SW 1271 (cell line): ENCODE data around the gene TCEANC2.
"Not testable (repeated sequence)": the region's sequence is repeated elsewhere in the genome, so short reads cannot be mapped to it uniquely, and the experiment has no call there.

Source experiments
- DNase-seq, 2 experiments: peaks; one replicate each; lab custom pipeline; 2025; lab: John Stamatoyannopoulos, UW

TCEANC2 gene

DNA sequence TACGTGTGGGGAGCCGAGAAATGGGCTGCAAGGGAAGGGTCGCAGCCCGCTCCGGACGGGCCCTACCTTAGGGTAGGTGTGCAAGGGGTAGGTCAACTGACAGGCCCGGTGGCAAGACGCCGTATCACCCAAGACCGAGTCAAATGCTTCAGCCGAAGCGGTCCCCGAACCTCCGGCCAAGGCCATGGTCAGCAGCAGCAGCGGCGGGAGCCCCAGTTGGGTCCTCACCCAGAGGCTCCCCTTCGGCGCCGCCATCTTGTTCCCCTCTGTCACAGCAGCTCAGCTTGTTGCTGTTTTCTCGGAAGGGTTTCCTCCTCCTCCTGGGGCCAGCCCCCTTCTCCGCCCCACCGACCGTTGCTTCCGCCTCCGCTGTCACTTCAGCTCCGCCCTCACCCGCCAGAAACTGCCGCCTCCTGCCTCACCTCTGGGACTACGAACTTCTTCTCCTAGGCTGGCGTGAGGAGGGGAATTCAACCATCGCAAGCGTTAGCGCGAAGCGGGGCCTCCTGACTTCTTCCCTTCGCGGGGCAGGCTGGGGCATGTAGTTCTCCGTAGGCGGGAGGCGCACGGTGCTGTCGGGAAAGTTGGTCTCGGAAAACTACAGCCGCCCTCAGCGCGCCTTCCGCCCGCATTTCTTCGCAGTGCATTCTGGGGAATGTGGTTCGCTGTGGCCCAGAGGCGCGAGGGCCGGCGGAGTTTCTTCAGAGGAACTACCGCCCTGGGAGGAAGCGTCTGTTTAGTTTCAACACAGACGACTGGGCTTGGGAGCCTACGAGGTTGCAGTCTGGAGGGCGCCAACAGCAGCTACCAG, at the start of gene TCEANC2, which contains the start of gene TMEM59:
TCEANC2 (plus strand) TSS at position 675 of the 811 bp plus-strand sequence. CDS start 815 bp downstream, outside the sequence.
TMEM59 (minus strand) TSS at position 271 of the 811 bp plus-strand sequence; CDS start at position 255, 16 bp downstream.
- peak; percentile 91 to 95 for DNase-seq

DNA sequence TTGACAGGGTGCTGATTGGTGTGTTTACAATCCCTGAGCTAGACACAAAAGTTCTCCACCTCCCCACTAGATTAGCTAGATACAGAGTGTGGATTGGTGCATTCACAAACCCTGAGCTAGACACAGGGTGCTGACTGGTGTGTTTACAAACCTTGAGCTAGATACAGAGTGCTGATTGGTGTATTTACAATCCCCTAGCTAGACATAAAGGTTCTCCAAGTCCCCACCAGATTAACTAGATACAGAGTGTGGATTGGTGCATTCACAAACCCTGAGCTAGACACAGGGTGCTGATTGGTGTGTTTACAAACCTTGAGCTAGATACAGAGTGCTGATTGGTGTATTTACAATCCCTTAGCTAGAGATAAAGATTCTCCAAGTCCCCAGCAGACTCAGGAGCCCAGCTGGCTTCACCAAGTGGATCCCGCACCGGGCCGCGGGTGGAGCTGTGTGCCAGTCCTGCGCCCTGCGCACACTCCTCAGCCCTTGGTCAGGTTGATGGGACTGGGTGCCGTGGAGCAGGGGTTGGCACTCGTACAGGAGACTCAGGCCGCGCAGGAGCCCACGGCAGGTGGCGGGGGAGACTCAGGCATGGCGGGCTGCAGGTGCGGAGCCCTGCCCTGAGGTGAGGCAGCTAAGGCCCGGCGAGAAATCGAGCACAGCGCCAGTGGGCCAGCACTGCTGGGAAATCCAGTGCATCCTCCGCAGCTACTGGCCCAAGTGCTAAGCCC, 49.5 kb upstream of the TCEANC2 start:
- DNase-seq: not testable (repeated sequence)

- no peak for DNase-seq
Measured at GRCh38 chr1:54004481-54005049, 48.8 kb upstream of the TCEANC2 start.

DNA sequence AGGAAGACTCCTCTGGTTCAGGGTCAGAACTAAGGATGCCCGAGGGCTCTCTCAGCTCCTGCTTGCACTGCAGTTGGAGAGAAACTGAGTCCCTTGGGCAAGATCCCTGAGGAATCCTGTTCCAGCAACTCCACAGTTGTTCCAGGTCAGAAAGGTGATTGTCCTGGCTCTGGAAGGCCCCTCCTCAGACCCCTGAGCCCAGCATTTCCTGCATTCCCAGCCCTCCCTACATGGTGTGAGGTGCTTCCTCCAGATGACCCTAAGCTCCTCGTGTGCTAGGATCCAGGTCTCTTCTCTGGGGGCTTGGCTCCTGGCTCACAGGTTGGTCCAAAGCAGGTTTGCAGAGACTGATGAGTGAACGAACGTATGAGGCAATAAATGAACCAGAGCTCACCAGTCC, 46.9 kb upstream of the TCEANC2 start:
- DNase-seq: no peak

GRCh38 chr1:54007613-54008012, 45.8 kb upstream of the TCEANC2 start:
- no peak for DNase-seq

DNA sequence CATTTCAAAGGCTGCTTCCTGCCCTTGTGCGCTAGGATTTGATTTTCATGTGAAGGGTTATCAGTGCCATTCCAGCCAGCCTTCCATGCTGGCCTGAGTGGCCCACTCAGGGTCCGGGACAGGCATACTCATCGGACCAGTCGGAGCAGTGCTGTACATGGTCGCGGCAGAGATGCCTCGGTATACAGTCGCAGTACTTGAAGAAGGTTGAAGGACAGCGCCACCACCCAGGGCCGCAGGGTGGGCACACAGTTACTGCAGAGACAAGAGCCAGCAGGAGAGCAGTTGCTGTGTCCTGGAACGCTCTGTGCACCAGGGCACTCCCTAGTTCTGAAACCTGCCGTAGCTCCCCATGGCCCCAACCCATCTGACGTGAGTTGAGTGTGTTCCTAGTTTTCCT, 44.5 kb upstream of the TCEANC2 start:
- no peak for DNase-seq

GRCh38 chr1:54009406-54009805, 44.0 kb upstream of the TCEANC2 start:
- DNase-seq: no peak

- no peak for DNase-seq
Measured at GRCh38 chr1:54010415-54011117, 42.8 kb upstream of the TCEANC2 start.

DNA sequence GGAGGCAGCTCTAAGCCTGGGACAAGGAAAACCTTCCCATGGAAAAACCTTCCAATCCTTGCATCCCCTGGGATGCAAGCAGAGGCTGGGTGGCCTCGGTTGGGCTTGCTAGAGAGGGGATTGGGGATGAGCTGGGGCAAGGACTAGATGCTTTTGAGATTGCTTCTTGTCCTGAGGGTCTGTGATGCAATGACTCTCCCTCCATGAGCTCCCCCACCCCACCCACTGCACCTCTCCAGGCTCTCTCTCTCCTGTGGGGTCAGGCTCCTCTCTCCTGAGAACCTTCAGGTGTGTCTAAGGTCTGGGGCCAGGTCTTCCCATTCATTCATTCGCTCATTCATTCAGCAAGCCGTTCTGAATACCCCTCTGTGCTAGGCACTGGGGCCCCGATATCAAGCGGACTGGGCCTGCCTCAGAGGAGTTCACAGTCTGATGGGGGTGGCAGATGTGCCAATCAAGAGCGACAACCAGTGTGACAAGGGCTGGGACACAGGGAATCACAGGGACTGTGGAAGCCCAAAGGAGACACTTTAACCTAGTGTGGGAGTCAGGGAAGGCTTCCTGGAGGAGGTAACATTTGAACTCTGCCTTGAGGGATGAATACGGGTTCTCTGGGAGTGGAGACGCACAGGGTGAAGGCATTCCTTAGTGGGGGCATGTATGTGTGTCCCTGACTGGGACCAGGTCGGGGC, 41.9 kb upstream of the TCEANC2 start:
- no peak for DNase-seq

GRCh38 chr1:54012008-54012325, 41.4 kb upstream of the TCEANC2 start:
- DNase-seq: no peak

DNA sequence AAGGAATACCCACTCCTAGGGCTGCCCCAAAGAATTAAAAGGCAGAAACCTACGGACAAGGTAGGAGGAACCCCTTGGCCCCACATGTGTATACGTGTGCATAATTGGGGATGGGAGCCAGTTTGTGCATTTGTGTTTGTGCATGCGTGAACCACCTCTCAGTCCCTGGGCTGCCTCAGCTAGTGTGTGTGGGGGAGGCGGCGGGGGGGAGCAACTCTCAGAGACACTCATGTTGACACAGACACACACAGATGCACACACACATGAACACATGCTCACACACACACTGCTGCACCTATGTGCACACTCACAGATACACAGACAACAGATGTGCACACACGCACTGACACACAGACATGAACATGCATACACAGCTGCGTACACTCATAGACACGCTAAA, 40.5 kb upstream of the TCEANC2 start:
- no peak for DNase-seq

DNA sequence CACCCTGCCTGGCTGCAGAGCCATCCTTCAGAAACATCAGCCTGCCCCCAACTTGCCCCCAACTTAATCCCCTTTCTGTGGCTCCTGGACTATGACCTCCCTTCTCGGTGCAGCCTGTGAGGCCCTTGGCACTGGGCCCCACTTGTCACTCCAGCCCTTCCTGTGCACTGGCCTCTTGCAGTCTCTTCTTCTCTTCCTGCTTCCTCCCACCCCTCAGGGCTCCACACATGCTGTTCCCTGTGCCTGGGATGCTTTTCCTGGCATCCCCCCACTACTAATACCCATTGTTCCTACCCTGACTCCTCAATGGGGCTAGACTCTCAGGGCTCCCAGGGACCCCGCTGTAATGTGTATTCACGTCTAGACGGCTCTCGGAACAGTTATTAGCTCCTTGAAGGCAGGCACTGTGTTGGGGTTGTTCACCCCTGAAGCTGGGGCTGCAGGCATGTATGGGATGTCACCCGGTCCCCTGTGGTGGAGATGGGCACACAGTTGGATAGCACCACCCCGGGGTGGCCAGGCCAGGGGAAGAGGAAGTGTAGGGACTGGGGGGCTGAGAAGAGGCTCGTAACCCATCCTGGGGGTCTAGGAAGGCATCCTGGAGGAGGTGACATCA, 39.9 kb upstream of the TCEANC2 start:
- no peak for DNase-seq

DNA sequence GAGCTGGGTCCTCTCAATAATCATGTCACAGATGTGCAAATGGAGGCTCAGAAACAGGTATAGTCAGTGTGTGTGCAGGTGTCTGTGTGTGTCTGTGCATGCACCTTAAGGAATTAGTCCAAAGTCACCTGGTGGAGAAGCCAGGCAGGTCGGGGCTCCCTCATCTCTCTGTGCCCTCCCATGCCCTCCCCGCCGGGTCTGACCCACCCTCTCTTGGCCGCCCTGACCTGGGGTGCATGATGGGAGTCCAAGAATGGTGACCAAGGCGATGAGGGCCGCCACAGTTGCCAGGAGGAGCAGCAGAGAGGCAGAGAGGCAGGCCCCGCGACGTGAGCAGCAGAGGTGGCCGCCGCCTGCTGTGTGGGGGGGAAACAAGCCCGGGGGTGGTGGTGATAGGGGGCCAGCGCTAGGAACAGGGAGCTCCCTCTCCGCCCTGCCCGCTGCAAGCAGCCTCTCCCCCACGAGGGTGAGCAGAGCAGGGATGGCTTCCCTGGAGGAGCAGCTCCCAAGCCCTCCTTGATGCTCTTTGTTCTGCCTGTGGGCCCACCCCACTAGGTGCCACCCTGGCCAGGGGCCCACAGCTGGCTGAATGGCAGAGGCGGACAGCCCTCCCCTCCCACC, 39.3 kb upstream of the TCEANC2 start:
- no peak for DNase-seq

DNA sequence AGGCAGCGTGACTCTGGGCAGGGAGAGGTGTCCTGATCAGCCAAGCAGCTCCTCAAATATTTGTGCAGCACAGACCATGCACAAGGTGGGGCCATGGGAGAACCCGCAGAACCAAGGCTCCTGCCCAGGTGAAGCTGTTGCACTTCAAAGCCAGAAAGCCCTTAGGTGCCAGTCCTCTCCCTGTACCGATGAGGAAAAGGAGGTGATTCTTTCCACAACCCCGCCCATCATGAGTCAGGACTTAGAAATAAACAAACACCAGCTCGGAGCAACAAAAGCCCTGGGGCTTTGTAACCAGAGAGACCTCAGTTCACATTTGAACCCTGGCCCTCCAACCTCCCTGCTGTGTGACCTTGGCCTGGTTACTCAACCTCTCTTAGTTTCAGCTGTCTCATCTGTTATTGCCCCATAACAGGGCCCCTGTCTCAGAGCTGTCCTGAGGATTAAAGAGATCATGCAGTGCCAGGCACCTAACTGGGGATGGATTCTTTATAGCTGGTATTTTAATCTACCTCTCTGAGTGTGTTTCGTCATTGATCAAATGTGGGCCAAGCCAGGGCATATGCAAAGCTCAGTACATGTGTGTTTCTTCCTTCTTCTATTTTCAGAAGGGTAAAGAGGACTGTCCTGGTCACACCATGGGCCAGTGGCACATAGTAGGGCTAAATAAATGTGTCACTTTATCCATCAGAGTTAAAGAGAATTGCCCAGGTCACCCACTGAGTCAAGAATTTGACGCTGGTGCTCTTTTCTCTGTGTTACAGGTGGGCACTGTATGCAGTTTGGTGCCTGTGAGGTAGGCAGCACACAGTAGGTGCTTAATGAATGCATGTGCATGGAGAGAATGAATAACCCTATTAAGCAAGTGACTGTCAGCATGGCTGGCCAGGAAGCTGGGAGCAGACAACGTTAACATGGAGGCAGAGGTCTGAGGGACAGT, 36.8 kb upstream of the TCEANC2 start:
- DNase-seq: peak in 1 of 2 experiments; percentile 23

- DNase-seq: no peak
Measured at GRCh38 chr1:54017979-54018378, 35.4 kb upstream of the TCEANC2 start, which contains the start of gene LDLRAD1. LDLRAD1 (minus strand) TSS chr1:54018186; CDS start chr1:54018112, 74 bp downstream.

GRCh38 chr1:54018635-54019034, 34.8 kb upstream of the TCEANC2 start:
- DNase-seq: no peak

DNA sequence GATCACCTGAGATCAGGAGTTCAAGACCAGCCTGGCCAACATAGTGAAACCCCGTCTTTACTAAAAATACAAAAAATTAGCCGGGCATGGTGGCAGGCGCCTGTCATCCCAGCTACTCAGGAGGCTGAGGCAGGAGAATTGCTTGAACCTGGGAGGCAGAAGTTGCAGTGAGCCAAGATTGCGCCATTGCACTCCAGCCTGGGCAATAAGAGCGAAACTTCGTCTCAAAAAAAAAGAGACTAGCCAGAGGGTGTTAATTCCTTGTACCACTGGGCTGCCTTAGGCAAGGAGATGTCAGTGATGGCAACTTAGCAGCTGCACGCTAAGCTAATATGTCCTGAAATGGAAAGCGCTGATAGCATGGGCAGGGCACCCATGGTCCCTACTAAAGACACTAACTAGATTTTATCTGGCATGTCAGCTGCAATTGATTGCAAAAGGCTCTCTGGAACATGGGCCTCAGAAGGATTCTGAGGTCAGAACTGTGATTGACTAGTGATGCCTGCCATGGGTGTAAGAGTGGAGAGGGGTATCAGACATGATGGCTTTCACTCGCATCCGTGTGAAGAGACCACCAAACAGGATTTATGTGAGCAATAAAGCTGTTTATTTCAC, 33.7 kb upstream of the TCEANC2 start:
- DNase-seq: not testable (repeated sequence)

GRCh38 chr1:54024358-54024757, 29.1 kb upstream of the TCEANC2 start:
- no peak for DNase-seq

DNA sequence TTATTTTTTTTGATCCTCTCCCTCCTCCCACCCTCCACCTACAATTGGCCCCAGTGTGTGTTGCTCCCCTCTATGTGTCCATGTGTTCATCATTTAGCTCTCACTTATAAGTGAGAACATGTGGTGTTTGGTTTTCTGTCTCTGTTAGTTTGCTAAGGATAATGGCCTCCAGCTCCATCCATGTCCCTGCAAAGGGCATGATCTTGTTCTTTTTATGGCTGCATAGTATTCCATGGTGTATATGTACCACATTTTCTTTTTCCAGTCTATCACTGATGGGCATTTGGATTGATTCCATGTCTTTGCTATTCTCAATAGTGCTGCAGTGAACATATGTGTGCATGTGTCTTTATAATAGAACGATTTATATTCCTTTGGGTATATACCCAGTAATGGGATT, 28.6 kb upstream of the TCEANC2 start:
- DNase-seq: not testable (repeated sequence)
